ENCODE results near the gene TLNRD1. TPM values are rescaled to one million over a fixed set of nuclear protein-coding genes. Genes with fewer than 3 reads are reported as not detected.
A peak's percentile ranks its signal among the peaks of the same experiment; 100 is the strongest.

The TLNRD1 gene
- total RNA-seq, 1 experiment from 2014 or later, result 31.8 TPM

DNA sequence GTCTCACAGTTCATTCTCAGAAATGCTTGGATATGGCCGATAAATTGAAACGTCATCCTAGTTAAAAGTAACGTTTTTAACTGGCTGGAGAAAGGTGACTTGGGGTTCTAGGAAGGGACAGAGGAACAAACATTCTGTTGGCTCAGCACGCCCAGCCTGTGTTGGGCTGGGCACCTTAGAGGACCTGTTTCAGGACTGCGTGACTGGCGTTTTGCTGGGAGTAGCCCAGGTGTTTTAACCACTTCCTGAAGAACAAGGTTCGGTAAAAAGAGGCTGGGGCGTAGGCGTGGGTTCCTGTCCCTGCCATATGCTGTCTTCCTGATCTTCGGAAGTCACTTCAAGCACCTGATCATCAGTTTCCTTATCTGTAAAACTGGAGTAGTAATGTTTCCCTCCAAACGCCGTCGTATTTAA is 1.1 kb upstream of the TLNRD1 start:
- H3K27me3 Mint-ChIP-seq (ENCODE audit: unreplicated experiment), result no peaks in the 10 kb centered on the region
- CTCF ChIA-PET, result no interaction called here
- no peak for TF ChIP-seq CTCF (IDR thresholded peaks at IDR 0.05; ENCODE audit: unreplicated experiment)
- peak overlapping the region; percentile 98 for H3K27ac Mint-ChIP-seq (ENCODE audit: unreplicated experiment)
- peaks cover 54% of the 10 kb centered on the region for H3K36me3 Mint-ChIP-seq (ENCODE audit: insufficient read depth, unreplicated experiment)
- DNase-seq, result peak; percentile 80
- no peaks in the 10 kb centered on the region for H3K9me3 Mint-ChIP-seq (ENCODE audit: low read depth, unreplicated experiment)
- intact Hi-C loops (cut with micrococcal nuclease; ENCODE audit: unreplicated experiment), result loop anchor here (5.0 kb wide), 3 partner anchors 108 to 268 kb away; no protein-coding TSS in a partner anchor
- H3K4me3 Mint-ChIP-seq (ENCODE audit: low read depth, unreplicated experiment), result peak overlapping the region; percentile 93
- BruUV-seq (replicated peaks), result no TSS peak
- H3K4me1 Mint-ChIP-seq (ENCODE audit: low read depth, unreplicated experiment), result peaks cover 31% of the 10 kb centered on the region

- no peak for DNase-seq
Measured at GRCh38 chr15:81000144-81000623, 539 bp upstream of the TLNRD1 start.

GRCh38 chr15:81001152-81002008 is 657 bp downstream of the TLNRD1 start:
- TSS peak; percentile 16 for BruUV-seq (replicated peaks)
- CTCF ChIA-PET, result interaction anchor here (1.5 kb wide), 1 partner anchor 265 kb away, joined by 6 read pairs; no protein-coding TSS in a partner anchor
- DNase-seq, result peak; percentile 72
- Mint-ChIP-seq H3K4me1 (ENCODE audit: low read depth, unreplicated experiment) (peaks cover 26% of the 10 kb centered on the region), H3K27ac (ENCODE audit: unreplicated experiment) (peak overlapping the region; percentile 98), H3K27me3 (ENCODE audit: unreplicated experiment) (no peaks in the 10 kb centered on the region), H3K36me3 (ENCODE audit: insufficient read depth, unreplicated experiment) (peaks cover 61% of the 10 kb centered on the region), H3K9me3 (ENCODE audit: low read depth, unreplicated experiment) (no peaks in the 10 kb centered on the region), H3K4me3 (ENCODE audit: low read depth, unreplicated experiment) (peak overlapping the region; percentile 93)
- intact Hi-C loops (cut with micrococcal nuclease; ENCODE audit: unreplicated experiment), result loop anchor here (5.0 kb wide), 1 partner anchor 266 kb away; no protein-coding TSS in a partner anchor
- TF ChIP-seq CTCF (IDR thresholded peaks at IDR 0.05; ENCODE audit: unreplicated experiment), result no peak

More at GRCh38 chr15:81000144-81000623, 539 bp upstream of the TLNRD1 start:
- H3K27me3 Mint-ChIP-seq (ENCODE audit: unreplicated experiment), result no peaks in the 10 kb centered on the region
- TSS peak; percentile 88 for BruUV-seq (replicated peaks)
- peak overlapping the region; percentile 93 for H3K4me3 Mint-ChIP-seq (ENCODE audit: low read depth, unreplicated experiment)
- H3K36me3 Mint-ChIP-seq (ENCODE audit: insufficient read depth, unreplicated experiment), result peaks cover 60% of the 10 kb centered on the region
- H3K4me1 Mint-ChIP-seq (ENCODE audit: low read depth, unreplicated experiment), result peaks cover 32% of the 10 kb centered on the region
- no peaks in the 10 kb centered on the region for H3K9me3 Mint-ChIP-seq (ENCODE audit: low read depth, unreplicated experiment)
- TF ChIP-seq CTCF (IDR thresholded peaks at IDR 0.05; ENCODE audit: unreplicated experiment), result no peak
- peak overlapping the region; percentile 98 for H3K27ac Mint-ChIP-seq (ENCODE audit: unreplicated experiment)
- CTCF ChIA-PET, result interaction anchor here (0.6 kb wide), 1 partner anchor 47 kb away, joined by 4 read pairs; no protein-coding TSS in a partner anchor
- intact Hi-C loops (cut with micrococcal nuclease; ENCODE audit: unreplicated experiment), result loop anchor here (5.0 kb wide), 1 partner anchor 267 kb away; no protein-coding TSS in a partner anchor

- no peak for TF ChIP-seq CTCF (IDR thresholded peaks at IDR 0.05; ENCODE audit: unreplicated experiment)
- no peak for DNase-seq
- Mint-ChIP-seq H3K27ac (ENCODE audit: unreplicated experiment) (peak overlapping the region; percentile 98), H3K27me3 (ENCODE audit: unreplicated experiment) (no peaks in the 10 kb centered on the region), H3K9me3 (ENCODE audit: low read depth, unreplicated experiment) (no peaks in the 10 kb centered on the region), H3K36me3 (ENCODE audit: insufficient read depth, unreplicated experiment) (peaks cover 61% of the 10 kb centered on the region), H3K4me3 (ENCODE audit: low read depth, unreplicated experiment) (peak overlapping the region; percentile 93), H3K4me1 (ENCODE audit: low read depth, unreplicated experiment) (peaks cover 26% of the 10 kb centered on the region)
- CTCF ChIA-PET, result interaction anchor here (0.7 to 1.5 kb wide), 2 partner anchors 12 to 265 kb away, joined by 3 to 6 read pairs; no protein-coding TSS in a partner anchor
- BruUV-seq (replicated peaks), result no TSS peak
- intact Hi-C loops (cut with micrococcal nuclease; ENCODE audit: unreplicated experiment), result loop anchor here (5.0 kb wide), 1 partner anchor 265 kb away; no protein-coding TSS in a partner anchor
Measured at GRCh38 chr15:81002009-81002330, 1.2 kb downstream of the TLNRD1 start.

All from Calu3 (cell line).